Fibroblast of mammary gland (primary cell): Measurements from ENCODE around the gene ACOXL.

Experiments
- DNase-seq: peaks from one replicate; pipeline ENCODE4 v3.0.0-alpha.2; 2010; ENCODE audit warnings: low read depth
- H3K4me3 ChIP-seq: 2 replicates; pipeline ENCODE4 v1.5.1; 2011; ENCODE audit warnings: low read depth, mild to moderate bottlenecking, low read length, moderate library complexity; ENCODE audit not compliant: control insufficient read depth
- TF ChIP-seq, protein P1 (sequence below): conservative IDR thresholded peaks from 2 replicates; pipeline ENCODE4 v1.5.1; 2011; ENCODE audit warnings: low read depth, low read length, inconsistent platforms; ENCODE audit not compliant: control insufficient read depth, insufficient read depth

The ACOXL gene

DNA sequence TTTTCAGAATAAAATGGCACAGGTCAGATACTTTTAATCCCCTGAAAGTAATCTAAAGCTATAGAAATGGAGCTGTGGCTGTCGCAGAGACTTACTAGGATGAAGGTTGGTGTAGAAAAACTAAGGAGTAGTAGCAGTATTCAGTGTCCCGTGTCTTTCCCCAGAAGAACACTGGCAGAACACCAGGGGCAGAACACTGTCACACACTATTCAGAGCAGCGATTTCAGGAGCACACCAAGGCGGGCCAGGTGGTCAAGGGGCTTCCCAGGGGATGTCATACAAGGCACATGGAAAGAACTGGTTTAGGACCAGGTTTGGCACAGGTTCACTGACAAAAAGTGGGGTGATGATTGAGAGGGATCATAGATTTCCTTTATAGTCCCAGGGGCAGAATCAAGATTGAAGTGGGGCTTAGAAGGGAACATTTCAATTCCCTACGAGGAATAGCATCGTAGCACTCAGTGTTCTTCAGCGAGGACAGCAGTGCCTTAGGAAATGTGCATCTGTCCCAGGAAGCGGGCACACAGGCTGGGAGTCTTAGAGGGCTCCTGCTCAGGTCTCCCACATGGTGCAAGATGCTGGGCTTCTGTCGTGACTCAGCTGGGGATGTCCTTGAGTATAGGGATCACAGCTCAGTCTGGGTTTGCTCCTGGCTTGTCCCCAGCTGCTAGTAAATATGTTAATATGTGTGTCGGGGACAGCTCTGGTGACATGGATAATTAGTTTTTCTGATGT, 410.9 kb downstream of the ACOXL start:
- H3K4me3 ChIP-seq, result no peak overlapping the region
- no peak for DNase-seq
- TF ChIP-seq, protein P1, sequence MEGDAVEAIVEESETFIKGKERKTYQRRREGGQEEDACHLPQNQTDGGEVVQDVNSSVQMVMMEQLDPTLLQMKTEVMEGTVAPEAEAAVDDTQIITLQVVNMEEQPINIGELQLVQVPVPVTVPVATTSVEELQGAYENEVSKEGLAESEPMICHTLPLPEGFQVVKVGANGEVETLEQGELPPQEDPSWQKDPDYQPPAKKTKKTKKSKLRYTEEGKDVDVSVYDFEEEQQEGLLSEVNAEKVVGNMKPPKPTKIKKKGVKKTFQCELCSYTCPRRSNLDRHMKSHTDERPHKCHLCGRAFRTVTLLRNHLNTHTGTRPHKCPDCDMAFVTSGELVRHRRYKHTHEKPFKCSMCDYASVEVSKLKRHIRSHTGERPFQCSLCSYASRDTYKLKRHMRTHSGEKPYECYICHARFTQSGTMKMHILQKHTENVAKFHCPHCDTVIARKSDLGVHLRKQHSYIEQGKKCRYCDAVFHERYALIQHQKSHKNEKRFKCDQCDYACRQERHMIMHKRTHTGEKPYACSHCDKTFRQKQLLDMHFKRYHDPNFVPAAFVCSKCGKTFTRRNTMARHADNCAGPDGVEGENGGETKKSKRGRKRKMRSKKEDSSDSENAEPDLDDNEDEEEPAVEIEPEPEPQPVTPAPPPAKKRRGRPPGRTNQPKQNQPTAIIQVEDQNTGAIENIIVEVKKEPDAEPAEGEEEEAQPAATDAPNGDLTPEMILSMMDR, result no peak

DNA sequence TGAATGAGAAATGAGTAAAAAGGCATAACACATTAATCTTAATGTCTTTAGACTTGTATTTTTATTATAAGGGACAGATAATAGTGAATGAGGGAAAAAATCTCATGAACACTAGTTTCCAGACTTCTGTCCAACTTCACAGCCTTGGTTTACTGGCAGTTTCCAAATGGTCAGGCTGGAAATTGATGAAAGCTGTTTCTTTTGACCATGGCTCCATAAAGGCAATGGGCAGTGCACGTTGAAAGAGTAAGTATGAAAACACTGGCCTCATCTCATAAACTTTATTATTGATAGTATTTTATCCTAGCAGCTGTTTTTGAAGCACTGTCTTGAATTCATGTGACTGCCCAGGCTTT, 411.4 kb downstream of the ACOXL start:
- no peak overlapping the region for H3K4me3 ChIP-seq
- TF ChIP-seq, protein P1, result no peak
- no peak for DNase-seq

DNA sequence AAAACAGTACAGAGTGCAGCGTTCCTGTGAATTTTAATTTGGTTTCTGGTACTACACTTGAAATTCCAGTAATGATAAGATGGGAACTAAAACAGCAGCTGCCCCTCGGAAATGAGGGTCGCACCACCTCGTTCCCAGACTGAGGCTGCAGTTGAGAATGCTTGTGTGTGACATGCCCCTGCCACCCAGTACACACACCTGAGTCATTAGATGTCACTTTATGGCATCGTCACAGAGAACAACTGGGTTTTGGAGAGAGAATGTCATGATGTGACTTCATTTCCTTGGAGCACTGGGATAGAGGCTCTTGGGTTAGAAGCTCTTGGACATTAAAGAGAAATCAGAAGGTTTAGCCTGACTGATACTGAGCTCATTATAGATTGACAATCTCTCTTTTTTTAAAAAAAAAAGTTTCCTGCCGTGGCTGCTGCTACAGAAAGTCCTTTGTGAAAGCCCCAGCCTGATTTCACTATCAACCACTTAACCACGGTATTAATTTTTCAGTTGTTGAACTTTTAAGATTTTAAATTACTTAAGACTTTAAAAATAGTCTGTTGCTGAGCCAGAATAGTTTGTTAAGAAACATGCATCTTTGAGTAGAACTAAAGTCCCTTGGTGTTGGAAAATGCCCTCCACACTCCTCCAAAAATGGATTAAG, 412.9 kb downstream of the ACOXL start:
- H3K4me3 ChIP-seq, result no peak overlapping the region
- DNase-seq, result no peak
- TF ChIP-seq, protein P1, result no peak

DNA sequence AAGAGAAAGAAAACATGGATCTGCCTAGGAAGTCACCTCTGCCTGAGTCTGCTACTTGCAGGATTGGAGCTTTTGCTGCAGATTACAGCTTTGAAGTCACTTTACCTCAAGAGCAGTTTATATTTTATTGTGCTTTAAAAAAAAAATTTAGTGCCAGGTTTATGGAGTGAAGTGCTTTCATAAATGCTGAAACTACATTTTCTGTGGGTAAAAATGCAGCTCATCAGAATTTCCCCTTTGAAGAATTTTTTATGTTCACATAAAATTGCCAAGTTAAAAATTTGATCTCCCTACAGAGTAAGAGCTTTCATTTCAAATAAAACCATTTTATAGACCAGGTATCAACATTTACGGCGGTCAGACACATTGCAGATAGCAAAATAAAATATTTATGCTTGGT, 413.6 kb downstream of the ACOXL start:
- TF ChIP-seq, protein P1, result no peak
- DNase-seq, result no peak
- H3K4me3 ChIP-seq, result no peak overlapping the region

DNA sequence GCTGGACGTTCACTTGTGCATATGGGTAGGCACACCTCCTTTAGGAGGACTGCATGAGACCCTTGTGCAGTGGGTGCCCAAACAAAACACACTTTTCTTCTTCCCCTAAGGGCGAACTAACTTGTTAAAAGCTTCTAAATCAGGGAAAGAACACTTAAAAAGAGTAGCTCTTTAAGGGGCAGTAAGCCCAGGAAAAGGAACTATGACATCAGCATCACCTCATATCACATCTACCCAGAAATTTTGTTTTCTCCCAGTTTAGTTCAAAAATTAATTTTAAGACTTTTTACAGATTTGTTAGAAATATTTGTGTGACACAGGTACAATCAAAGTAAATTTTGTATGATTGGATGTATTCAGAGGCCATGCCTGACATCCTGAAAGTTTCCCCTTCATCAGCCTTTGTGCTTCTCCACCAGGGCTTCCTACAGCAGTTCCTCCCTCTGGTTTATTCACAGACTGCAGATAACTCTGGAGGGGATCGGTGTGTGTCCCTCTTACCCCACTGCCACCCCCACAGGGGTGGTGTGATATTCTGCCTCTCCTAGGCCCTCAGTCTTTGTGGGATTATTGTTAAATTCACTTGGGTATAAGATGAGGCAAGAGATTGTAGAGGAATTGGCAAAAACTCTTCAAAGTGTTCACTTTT, 416.0 kb downstream of the ACOXL start:
- TF ChIP-seq, protein P1, result no peak
- no peak for DNase-seq
- no peak overlapping the region for H3K4me3 ChIP-seq

DNA sequence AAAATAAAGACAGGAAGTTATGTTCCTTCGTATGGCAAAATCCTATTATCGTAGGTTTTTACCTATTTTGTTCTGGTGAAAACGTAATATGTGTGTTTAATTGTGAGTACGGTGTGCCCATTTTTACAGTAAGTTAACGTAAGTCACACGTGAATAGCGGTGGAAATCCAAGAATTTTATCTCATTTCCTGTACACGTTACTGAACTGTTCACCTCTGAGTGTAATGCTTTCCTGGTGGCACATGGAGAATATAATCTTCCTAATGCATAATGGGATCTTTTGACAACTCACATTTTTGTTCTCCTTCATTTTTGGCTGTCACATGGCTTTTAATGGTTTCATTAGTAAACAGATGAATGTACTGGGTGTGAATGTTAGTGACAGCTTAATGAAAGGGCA, 416.6 kb downstream of the ACOXL start:
- TF ChIP-seq, protein P1, result no peak
- H3K4me3 ChIP-seq, result no peak overlapping the region
- DNase-seq, result no peak
